GM23338 (cell line): ENCODE data around the gene SIRT6. TPM values are rescaled to one million over a fixed set of nuclear protein-coding genes. Genes with fewer than 3 reads are reported as not detected.

Experiments used
- ATAC-seq: fragments of 200-7000 bp; cut with Tn5 transposase; 3 replicates; pipeline ENCODE4 v1.9.1; 2020
- DNase-seq: peaks from one replicate; pipeline ENCODE4 v3.0.0-alpha.2; 2015; ENCODE audit warnings: low spot score
- H2AFZ ChIP-seq: fragments of 200-600 bp; sonication (generic); 2 replicates; pipeline ENCODE4 v1.8.0; 2016; ENCODE audit warnings: antibody characterized with exemption, mild to moderate bottlenecking, moderate library complexity
- H3F3A ChIP-seq: fragments of 200-600 bp; sonication (generic); replicated peaks from 2 replicates; pipeline ENCODE4 v1.8.0; 2017; ENCODE audit warnings: antibody characterized with exemption, mixed run types, low read depth
- H3K27ac ChIP-seq: fragments of 200-600 bp; sonication (generic); 2 replicates; pipeline ENCODE4 v1.6.1; 2016; ENCODE audit warnings: low read depth
- H3K27me3 ChIP-seq: fragments of 200-600 bp; sonication (generic); 2 replicates; pipeline ENCODE4 v1.8.0; 2016; ENCODE audit warnings: mild to moderate bottlenecking, mixed run types, moderate library complexity; ENCODE audit not compliant: insufficient read depth
- H3K36me3 ChIP-seq: fragments of 200-600 bp; sonication (generic); 2 replicates; pipeline ENCODE4 v1.8.0; 2016; ENCODE audit warnings: mild to moderate bottlenecking; ENCODE audit not compliant: insufficient read depth
- H3K4me1 ChIP-seq: fragments of 200-600 bp; sonication (generic); 2 replicates; pipeline ENCODE4 v1.8.0; 2016; ENCODE audit warnings: mild to moderate bottlenecking, moderate library complexity; ENCODE audit not compliant: insufficient read depth
- H3K4me2 ChIP-seq: fragments of 200-600 bp; sonication (generic); 2 replicates; pipeline ENCODE4 v1.7.1; 2017; ENCODE audit warnings: mixed run types
- H3K4me3 ChIP-seq: fragments of 200-600 bp; sonication (generic); 2 replicates; pipeline ENCODE4 v1.6.1; 2016; ENCODE audit warnings: mixed run types
- H3K79me2 ChIP-seq: fragments of 200-600 bp; sonication (generic); replicated peaks from 2 replicates; pipeline ENCODE4 v1.8.0; 2017; ENCODE audit warnings: mild to moderate bottlenecking; ENCODE audit not compliant: insufficient read depth
- H3K9me2 ChIP-seq: fragments of 200-600 bp; sonication (generic); 2 replicates; pipeline ENCODE4 v1.8.0; 2017; ENCODE audit not compliant: insufficient read depth
- H4K20me1 ChIP-seq: fragments of 200-600 bp; sonication (generic); replicated peaks from 2 replicates; pipeline ENCODE4 v1.8.0; 2017; ENCODE audit warnings: mild to moderate bottlenecking; ENCODE audit not compliant: insufficient read depth
- H3K27ac Mint-ChIP-seq: 2 replicates; pipeline ENCODE4 v1.8.0; 2020; ENCODE audit warnings: inconsistent platforms, mild to moderate bottlenecking, moderate library complexity, mixed read lengths
- H3K27me3 Mint-ChIP-seq: 3 replicates; pipeline ENCODE4 v1.8.0; 2022; ENCODE audit warnings: low read depth, mild to moderate bottlenecking, moderate library complexity, mixed read lengths, inconsistent platforms; ENCODE audit not compliant: insufficient read depth, poor library complexity
- H3K36me3 Mint-ChIP-seq: 3 replicates; pipeline ENCODE4 v1.8.0; 2021; ENCODE audit warnings: low read depth, mild to moderate bottlenecking, inconsistent platforms, moderate library complexity, mixed read lengths
- H3K4me1 Mint-ChIP-seq: 3 replicates; pipeline ENCODE4 v1.8.0; 2020; ENCODE audit warnings: mild to moderate bottlenecking, inconsistent platforms, mixed read lengths
- H3K4me3 Mint-ChIP-seq: 3 replicates; pipeline ENCODE4 v1.8.0; 2021; ENCODE audit warnings: moderate library complexity, mild to moderate bottlenecking, inconsistent platforms, mixed read lengths
- H3K9me3 Mint-ChIP-seq: 3 replicates; pipeline ENCODE4 v1.8.0; 2020; ENCODE audit warnings: moderate library complexity, mild to moderate bottlenecking, inconsistent platforms, mixed read lengths
- CREB1 ChIP-seq: fragments of 250-450 bp; sonication (Bioruptor Pico); IDR thresholded peaks from 2 replicates; pipeline ENCODE4 v1.5.0; 2020; ENCODE audit warnings: low read depth, mild to moderate bottlenecking, moderate library complexity
- CTCF ChIP-seq, 2 experiments: fragments of 200-600 bp in 1 of 2; sonication (generic) in 1 of 2; conservative IDR thresholded peaks; 2 replicates each; pipeline versions ENCODE4 v1.5.1 to v1.6.1; 2016 to 2017; ENCODE audit warnings: antibody characterized with exemption in 2 of 2, low read depth in 2 of 2, mild to moderate bottlenecking in 2 of 2, moderate library complexity in 1 of 2
- ETS1 ChIP-seq: IDR thresholded peaks from 2 replicates; pipeline ENCODE4 v1.6.1; 2016; ENCODE audit warnings: antibody characterized with exemption
- EZH2 ChIP-seq: fragments of 200-600 bp; sonication (generic); IDR thresholded peaks from one replicate; pipeline ENCODE4 v1.8.0; 2017; ENCODE audit warnings: antibody characterized with exemption, mild to moderate bottlenecking, low read depth; ENCODE audit not compliant: unreplicated experiment
- EZH2phosphoT487 ChIP-seq: fragments of 200-600 bp; sonication (generic); IDR thresholded peaks from one replicate; pipeline ENCODE4 v1.8.1; 2018; ENCODE audit warnings: antibody characterized with exemption; ENCODE audit not compliant: unreplicated experiment
- JUNB ChIP-seq: IDR thresholded peaks from one replicate; pipeline ENCODE4 v1.6.1; 2016; ENCODE audit warnings: antibody characterized with exemption; ENCODE audit not compliant: unreplicated experiment
- NANOG ChIP-seq: IDR thresholded peaks from 2 replicates; pipeline ENCODE4 v1.6.1; 2016; ENCODE audit warnings: antibody characterized with exemption, borderline replicate concordance
- POLR2AphosphoS5 ChIP-seq: IDR thresholded peaks from 2 replicates; pipeline ENCODE4 v1.6.1; 2016; ENCODE audit warnings: antibody characterized with exemption, low read depth
- REST ChIP-seq: IDR thresholded peaks from one replicate; pipeline ENCODE4 v1.6.1; 2018; ENCODE audit warnings: antibody characterized with exemption; ENCODE audit not compliant: unreplicated experiment
- STAT1 ChIP-seq: IDR thresholded peaks from one replicate; pipeline ENCODE4 v1.6.1; 2016; ENCODE audit warnings: antibody characterized with exemption; ENCODE audit not compliant: unreplicated experiment
- ZNF114 ChIP-seq: fragments of 250-450 bp; sonication (Bioruptor Pico); IDR thresholded peaks from 2 replicates; pipeline ENCODE4 v1.5.0; 2020; ENCODE audit warnings: mild to moderate bottlenecking, moderate library complexity
- ZNF331 ChIP-seq: fragments of 250-450 bp; sonication (Bioruptor Pico); IDR thresholded peaks from 2 replicates; pipeline ENCODE4 v1.5.0; 2020; ENCODE audit warnings: low read depth, mild to moderate bottlenecking, moderate library complexity
- ZNF462 ChIP-seq: fragments of 250-450 bp; sonication (Bioruptor Pico); IDR thresholded peaks from 2 replicates; pipeline ENCODE4 v1.5.0; 2020; ENCODE audit warnings: mild to moderate bottlenecking, moderate library complexity
- polyA plus RNA-seq: library from polyadenylated mRNA; unstranded; fragments of >200 nt; fragmentation: Nextera tagmentation; extraction: Ambion mirVana; gene quantifications from 2 replicates; pipeline ENCODE4 v1.2.1, GENCODE V29; 2016
- total RNA-seq: library from RNA; depleted of rRNA; stranded (reverse); fragments of >200 nt; shearing (Covaris generic); gene quantifications from 2 replicates; pipeline ENCODE4 v1.2.3, GENCODE V29; 2014

SIRT6 gene
- total and polyA plus RNA-seq, 2 experiments from 2014 or later: 18.9 to 26.7 TPM

GRCh38 chr19:4196009-4196408 is 13.6 kb upstream of the SIRT6 start:
- DNase-seq (no peak), ATAC-seq (no peak)
- Mint-ChIP-seq H3K4me3 (no peak overlapping the region), H3K27me3 (peaks cover 23% of the 10 kb centered on the region), H3K36me3 (peaks cover 8% of the 10 kb centered on the region; the same call in 1 of the 3 replicates), H3K9me3 (peaks cover 11% of the 10 kb centered on the region), H3K4me1 (peaks cover 23% of the 10 kb centered on the region), H3K27ac (no peak overlapping the region)
- TF ChIP-seq NANOG (no peak), ZNF114 (CRISPR knock-in tag) (no peak), ZNF462 (CRISPR knock-in tag) (no peak), ETS1 (no peak), STAT1 (no peak), CTCF (conservative IDR thresholded peaks at IDR 0.05; ENCODE audit: low read depth in 2 of 2) (no peak), ZNF331 (no peak), REST (no peak), EZH2phosphoT487 (no peak), JUNB (no peak), EZH2 (no peak), CREB1 (no peak), POLR2AphosphoS5 (no peak)
- H3F3A ChIP-seq: peaks cover 14% of the 10 kb centered on the region
- H3K4me1 ChIP-seq: peaks cover 3% of the 10 kb centered on the region; the same call in 1 of the 2 replicates
- H2AFZ ChIP-seq: no peak overlapping the region
- no peak overlapping the region for H3K27ac ChIP-seq
- H3K79me2 ChIP-seq: no peaks in the 10 kb centered on the region
- no peak overlapping the region for H3K4me3 ChIP-seq
- peaks cover 6% of the 10 kb centered on the region; the same call in 1 of the 2 replicates for H3K27me3 ChIP-seq
- no peaks in the 10 kb centered on the region for H4K20me1 ChIP-seq
- H3K9me2 ChIP-seq: peaks cover 5% of the 10 kb centered on the region
- no peaks in the 10 kb centered on the region for H3K36me3 ChIP-seq
- no peak overlapping the region for H3K4me2 ChIP-seq
